DND-41 (cell line): ENCODE measurements around the gene IL1RN.
A peak's percentile ranks its signal among the peaks of the same experiment; 100 is the strongest.

Experiments
- ATAC-seq: fragments of 200-7000 bp; cut with Tn5 transposase; 3 replicates; pipeline ENCODE4 v1.9.1; 2021; ENCODE audit warnings: low read depth; ENCODE audit not compliant: insufficient read depth
- DNase-seq: peaks from one replicate; pipeline ENCODE4 v3.0.0-alpha.2; 2020
- H2AFZ ChIP-seq: 2 replicates; pipeline ENCODE4 v1.6.0; 2012; ENCODE audit warnings: low read depth, low read length
- H3K27ac ChIP-seq: 2 replicates; pipeline ENCODE4 v1.5.1; 2012; ENCODE audit warnings: low read length, inconsistent platforms
- H3K27me3 ChIP-seq: fragments of 200-600 bp; sonication (generic); 2 replicates; pipeline ENCODE4 v1.6.0; 2012; ENCODE audit warnings: low read length, mild to moderate bottlenecking, inconsistent platforms; ENCODE audit not compliant: insufficient read depth, poor library complexity
- H3K36me3 ChIP-seq: 2 replicates; pipeline ENCODE4 v1.5.1; 2012; ENCODE audit warnings: low read length, inconsistent platforms; ENCODE audit not compliant: insufficient read depth
- H3K4me1 ChIP-seq: 2 replicates; pipeline ENCODE4 v1.5.1; 2012; ENCODE audit warnings: mild to moderate bottlenecking, low read length; ENCODE audit not compliant: insufficient read depth
- H3K4me2 ChIP-seq: 2 replicates; pipeline ENCODE4 v1.6.0; 2012; ENCODE audit warnings: mild to moderate bottlenecking, moderate library complexity, low read length, inconsistent platforms; ENCODE audit not compliant: insufficient read depth
- H3K4me3 ChIP-seq, 2 experiments: fragments of 200-600 bp in 1 of 2; shearing (Covaris generic) in 1 of 2; 2 replicates each; pipeline ENCODE4 v1.5.1; 2012 to 2016; ENCODE audit warnings: inconsistent platforms in 2 of 2, low read length in 2 of 2, mild to moderate bottlenecking in 2 of 2, low read depth in 1 of 2, moderate library complexity in 1 of 2
- H3K79me2 ChIP-seq: 2 replicates; pipeline ENCODE4 v1.6.0; 2012; ENCODE audit warnings: low read length, inconsistent platforms; ENCODE audit not compliant: insufficient read depth
- H3K9ac ChIP-seq: 2 replicates; pipeline ENCODE4 v1.6.0; 2012; ENCODE audit warnings: low read depth, mild to moderate bottlenecking, inconsistent platforms, low read length, moderate library complexity
- H3K9me3 ChIP-seq: 2 replicates; pipeline ENCODE4 v1.5.1; 2012; ENCODE audit warnings: low read length, moderate library complexity, mild to moderate bottlenecking, inconsistent platforms; ENCODE audit not compliant: insufficient read depth, severe bottlenecking
- H4K20me1 ChIP-seq: 2 replicates; pipeline ENCODE4 v1.6.0; 2012; ENCODE audit warnings: low read length; ENCODE audit not compliant: insufficient read depth
- EZH2 ChIP-seq: IDR thresholded peaks from 3 replicates; pipeline ENCODE4 v1.6.1; 2012; ENCODE audit warnings: borderline replicate concordance, low read depth, mild to moderate bottlenecking, moderate library complexity, low read length, inconsistent platforms; ENCODE audit not compliant: severe bottlenecking
- TF ChIP-seq, protein P1 (sequence below): IDR thresholded peaks from 2 replicates; pipeline ENCODE4 v1.5.1; 2012; ENCODE audit warnings: borderline replicate concordance, low read length, moderate library complexity, mild to moderate bottlenecking; ENCODE audit not compliant: poor library complexity, severe bottlenecking; ENCODE audit errors: extremely low read depth

IL1RN gene

DNA sequence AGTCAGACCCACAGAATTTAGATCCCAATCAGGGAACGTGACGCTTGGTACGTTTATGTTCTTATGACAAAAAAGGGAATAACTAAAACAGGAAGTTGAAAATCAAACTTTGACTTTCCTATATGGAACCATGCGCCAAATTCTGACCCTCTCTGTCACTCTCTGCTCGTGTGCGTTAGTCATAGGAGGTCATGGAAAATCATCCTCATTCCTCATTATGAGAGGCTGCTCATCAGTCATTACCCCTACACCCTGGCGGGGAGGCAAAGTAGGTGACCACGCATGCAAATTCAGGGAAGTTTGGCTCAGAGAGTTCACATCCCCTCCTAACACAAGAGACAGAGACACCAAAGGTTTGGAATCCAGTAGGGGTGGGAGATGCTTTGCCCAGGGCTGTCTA lies 44.1 kb upstream of the IL1RN start:
- H3K79me2 ChIP-seq, result no peaks in the 10 kb centered on the region

DNA sequence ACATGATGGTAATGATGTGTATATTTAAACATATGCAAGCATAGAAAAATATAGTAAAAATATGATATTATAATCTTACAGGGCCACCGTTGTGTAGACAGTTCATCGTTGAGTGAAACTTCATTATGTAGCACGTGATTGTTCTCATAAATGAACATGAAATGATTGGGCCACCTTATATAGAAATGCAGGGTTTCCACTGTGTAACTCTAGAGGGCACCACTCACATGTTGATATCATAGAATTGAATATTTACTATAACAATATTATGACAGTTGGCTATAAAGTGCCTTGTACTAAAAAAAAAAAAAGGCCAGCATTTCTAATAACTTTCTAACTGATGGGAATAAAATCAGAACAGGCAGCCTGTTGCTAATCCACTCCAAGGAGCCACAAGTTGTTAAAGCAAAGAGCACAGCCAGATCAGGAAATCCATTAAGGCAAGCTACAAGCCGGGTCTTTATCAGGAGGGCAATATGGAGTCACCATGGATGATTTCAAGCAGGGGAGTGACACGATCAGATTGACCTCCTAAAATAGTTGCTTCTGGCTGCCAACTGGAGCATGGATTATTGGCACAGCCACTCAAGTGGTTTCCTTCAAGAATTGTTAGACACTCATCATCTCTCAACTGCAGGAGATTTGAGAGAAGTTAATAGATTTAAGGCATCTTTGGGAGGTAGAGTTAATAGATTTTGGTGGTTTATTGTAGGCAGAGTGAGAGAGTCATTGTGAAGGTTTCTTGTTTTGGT lies 43.0 kb upstream of the IL1RN start:
- Histone ChIP-seq H3K27me3 (peaks cover 15% of the 10 kb centered on the region), H3K4me1 (no peaks in the 10 kb centered on the region), H3K36me3 (no peaks in the 10 kb centered on the region), H4K20me1 (no peaks in the 10 kb centered on the region), H3K4me2 (no peak overlapping the region), H3K4me3 (no peak overlapping the region), H3K9me3 (no peaks in the 10 kb centered on the region), H3K79me2 (no peaks in the 10 kb centered on the region), H3K9ac (no peak overlapping the region), H2AFZ (no peak overlapping the region), H3K27ac (no peak overlapping the region)
- DNase-seq (no peak), ATAC-seq (no peak)
- TF ChIP-seq, protein P1, sequence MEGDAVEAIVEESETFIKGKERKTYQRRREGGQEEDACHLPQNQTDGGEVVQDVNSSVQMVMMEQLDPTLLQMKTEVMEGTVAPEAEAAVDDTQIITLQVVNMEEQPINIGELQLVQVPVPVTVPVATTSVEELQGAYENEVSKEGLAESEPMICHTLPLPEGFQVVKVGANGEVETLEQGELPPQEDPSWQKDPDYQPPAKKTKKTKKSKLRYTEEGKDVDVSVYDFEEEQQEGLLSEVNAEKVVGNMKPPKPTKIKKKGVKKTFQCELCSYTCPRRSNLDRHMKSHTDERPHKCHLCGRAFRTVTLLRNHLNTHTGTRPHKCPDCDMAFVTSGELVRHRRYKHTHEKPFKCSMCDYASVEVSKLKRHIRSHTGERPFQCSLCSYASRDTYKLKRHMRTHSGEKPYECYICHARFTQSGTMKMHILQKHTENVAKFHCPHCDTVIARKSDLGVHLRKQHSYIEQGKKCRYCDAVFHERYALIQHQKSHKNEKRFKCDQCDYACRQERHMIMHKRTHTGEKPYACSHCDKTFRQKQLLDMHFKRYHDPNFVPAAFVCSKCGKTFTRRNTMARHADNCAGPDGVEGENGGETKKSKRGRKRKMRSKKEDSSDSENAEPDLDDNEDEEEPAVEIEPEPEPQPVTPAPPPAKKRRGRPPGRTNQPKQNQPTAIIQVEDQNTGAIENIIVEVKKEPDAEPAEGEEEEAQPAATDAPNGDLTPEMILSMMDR, result peak; percentile 38
- no peak for TF ChIP-seq EZH2

More for the DNA sequence above, 44.1 kb upstream of the IL1RN start:
- Histone ChIP-seq H3K36me3 (no peaks in the 10 kb centered on the region), H3K4me1 (no peaks in the 10 kb centered on the region), H3K9me3 (no peaks in the 10 kb centered on the region), H3K9ac (no peak overlapping the region), H3K27me3 (peaks cover 15% of the 10 kb centered on the region), H3K4me2 (no peak overlapping the region), H2AFZ (no peak overlapping the region), H3K4me3 (no peak overlapping the region), H3K27ac (no peak overlapping the region), H4K20me1 (no peaks in the 10 kb centered on the region)
- TF ChIP-seq, protein P1, result no peak
- no peak for TF ChIP-seq EZH2
- DNase-seq (no peak), ATAC-seq (no peak)

DNA sequence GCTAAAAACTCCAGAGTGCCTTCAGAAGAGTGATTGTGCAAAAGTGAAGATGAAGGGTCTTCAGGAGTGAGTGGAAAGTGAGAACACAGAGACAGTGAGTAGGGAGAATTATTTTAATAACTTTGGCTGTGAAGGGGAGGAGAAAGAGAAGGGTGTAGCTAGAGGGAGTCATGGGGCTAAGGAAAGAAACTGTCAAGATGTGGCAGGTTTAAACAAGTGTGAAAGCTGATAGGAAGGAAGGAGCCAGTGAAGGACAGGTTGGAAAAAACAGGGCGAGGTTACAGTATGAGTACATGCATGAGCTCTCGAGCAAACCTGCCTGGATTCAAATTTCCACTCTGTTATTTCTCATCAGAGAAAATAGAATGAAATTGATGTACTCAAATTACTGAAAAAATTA lies 41.9 kb upstream of the IL1RN start:
- H3K79me2 ChIP-seq, result no peaks in the 10 kb centered on the region
- ATAC-seq, result no peak
- no peak overlapping the region for H3K9ac ChIP-seq
- H3K4me1 ChIP-seq, result no peaks in the 10 kb centered on the region
- DNase-seq, result no peak
- no peaks in the 10 kb centered on the region for H3K36me3 ChIP-seq
- H2AFZ ChIP-seq, result no peak overlapping the region
- peaks cover 16% of the 10 kb centered on the region for H3K27me3 ChIP-seq
- no peak overlapping the region for H3K27ac ChIP-seq
- no peak for TF ChIP-seq EZH2
- TF ChIP-seq, protein P1, result no peak
- H4K20me1 ChIP-seq, result no peaks in the 10 kb centered on the region
- no peak overlapping the region for H3K4me2 ChIP-seq
- H3K9me3 ChIP-seq, result no peaks in the 10 kb centered on the region
- no peak overlapping the region for H3K4me3 ChIP-seq
